GM18868 (cell line): Measurements from ENCODE around the gene CYFIP2.

Experiments
- ATAC-seq: cut with Tn5 transposase; IDR thresholded peaks from one replicate; pipeline ENCODE4 v1.9.1; 2021; ENCODE audit warnings: mild to moderate bottlenecking, moderate library complexity; ENCODE audit not compliant: unreplicated experiment

Gene CYFIP2

DNA sequence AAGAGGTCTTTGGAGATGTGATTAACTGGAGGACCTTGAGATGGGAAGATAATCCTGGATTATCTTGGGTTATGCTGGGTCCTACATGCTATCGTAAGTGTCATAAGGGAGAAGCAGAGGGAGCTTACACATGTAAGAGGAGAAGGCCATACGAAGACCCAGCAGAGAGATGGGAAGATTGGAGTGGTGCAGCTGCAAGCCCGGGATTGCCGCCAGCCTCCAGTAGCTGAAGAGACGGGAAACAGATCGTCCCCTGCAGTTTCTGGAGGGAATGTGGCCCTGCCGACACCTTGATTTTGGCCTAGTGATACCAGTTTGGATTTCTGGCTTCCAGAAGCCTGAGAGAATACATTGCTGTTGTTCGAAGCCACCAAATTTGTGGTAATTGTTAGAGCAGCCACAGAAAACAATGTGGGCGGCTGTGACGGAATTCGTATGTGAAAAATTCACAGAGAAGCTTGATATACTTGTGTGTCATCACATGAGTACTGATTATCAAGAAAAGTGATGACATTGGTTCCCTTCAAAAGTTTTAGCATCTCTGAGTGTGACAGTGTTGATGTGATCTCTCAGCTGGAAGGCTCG lies 86.9 kb downstream of the CYFIP2 start:
- ATAC-seq, result no peak

DNA sequence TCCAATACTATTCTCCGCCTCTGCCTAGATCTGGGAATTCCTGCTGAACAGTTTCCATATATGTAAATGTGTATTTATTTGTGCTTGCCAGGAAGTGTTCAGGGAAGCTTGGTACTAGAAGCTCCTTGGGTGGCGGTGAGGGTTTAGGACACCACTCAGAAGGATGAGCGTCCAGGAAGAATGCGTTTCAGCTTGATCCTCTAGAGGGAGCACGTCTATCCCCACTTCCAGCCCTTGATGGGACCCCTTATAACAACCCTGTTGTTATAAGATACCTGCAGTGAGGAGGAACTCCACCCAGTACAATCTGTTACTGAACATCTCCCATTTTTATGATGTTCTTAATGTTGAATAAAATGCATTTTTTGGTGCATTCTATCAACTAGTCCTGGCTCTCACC lies 88.9 kb downstream of the CYFIP2 start:
- ATAC-seq, result no peak

GRCh38 chr5:157356576-157356975 lies 90.7 kb downstream of the CYFIP2 start:
- ATAC-seq, result no peak

DNA sequence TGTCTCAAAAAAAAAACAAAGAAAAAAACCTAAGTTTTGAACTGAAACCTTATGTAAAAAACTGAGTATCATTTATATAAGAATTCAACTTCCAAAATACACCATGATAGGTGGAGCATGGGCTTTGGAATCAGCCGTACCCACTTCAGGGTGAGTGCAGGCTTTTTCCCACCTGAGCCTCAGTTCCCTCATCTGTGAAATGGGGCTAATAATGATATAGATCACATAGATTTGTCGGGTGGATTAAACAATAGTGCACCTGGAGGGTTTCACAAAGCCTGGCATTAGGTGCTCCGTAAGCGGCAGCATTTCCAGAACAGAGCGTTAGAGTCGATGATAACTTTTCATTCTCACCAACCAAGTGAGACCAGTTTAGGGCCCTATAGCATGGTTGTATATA lies 91.9 kb downstream of the CYFIP2 start:
- ATAC-seq, result no peak

DNA sequence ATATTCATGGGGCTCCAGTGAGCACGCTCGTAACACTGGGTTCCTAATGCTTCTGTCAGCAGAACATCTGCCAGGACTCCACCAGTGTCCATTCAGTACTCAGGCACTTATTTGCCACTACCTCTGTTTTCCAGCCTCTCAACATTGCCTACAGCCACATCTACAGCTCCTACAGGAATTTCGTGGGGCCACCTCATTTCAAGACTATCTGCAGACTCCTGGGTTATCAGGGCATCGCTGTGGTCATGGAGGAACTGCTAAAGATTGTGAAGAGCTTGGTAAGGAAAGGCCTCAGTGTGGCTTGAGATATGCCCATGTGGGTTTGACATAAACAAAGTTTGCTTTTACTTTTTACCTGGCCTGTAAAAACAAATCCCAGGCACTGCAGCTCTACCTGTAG lies 92.9 kb downstream of the CYFIP2 start:
- ATAC-seq, result no peak

DNA sequence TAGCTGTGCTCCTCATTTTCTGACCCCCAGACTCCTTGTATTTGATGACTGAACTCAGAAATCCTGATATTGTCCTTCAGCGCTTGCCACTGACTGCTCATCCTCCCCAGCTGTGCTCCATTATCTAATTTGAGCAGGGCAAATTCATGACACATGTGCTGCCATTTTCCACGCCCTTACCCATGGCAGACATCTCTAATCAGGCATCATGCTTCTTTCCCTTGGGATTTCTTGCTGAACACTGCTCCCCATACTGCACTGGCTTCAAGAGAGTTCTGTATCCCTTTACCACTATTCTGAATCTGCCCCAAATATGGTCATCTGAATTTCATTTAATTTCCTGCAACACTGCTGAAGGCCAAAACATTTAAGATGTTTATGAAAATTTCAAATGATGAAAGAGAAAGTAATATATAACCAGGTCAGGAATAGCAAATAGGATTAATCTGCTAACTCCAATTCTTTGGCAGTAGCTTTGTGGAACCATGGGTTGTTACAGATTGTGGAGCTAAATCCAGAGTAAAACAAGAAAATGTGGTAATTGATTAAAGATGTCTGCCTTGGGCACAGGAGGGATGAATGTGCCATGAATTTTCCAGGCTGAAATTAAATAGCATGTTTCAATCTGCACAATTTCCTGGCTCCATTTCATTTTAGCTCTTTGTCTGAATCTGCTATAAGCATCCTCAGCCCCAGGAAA lies 93.6 kb downstream of the CYFIP2 start:
- no peak for ATAC-seq

DNA sequence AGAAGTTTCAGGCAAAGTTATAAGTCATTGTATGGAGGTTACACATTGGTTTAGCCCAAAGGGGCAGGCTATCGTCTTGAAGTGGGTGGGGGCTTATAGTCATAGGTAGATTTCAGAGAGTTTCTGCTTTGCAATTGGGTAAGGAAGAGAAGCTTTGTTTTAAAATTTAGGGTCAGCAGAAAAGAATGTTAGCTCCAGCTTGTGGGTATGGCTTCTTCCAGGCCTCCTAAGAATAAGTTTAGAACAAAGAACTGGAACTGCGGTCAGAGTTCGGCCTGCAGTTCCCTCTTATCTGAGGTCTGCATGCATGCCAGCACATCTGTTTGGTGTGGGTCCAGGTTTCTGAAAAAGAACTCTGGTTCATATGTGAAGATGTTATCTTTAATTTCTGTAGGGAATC lies 96.1 kb downstream of the CYFIP2 start:
- ATAC-seq, result no peak

DNA sequence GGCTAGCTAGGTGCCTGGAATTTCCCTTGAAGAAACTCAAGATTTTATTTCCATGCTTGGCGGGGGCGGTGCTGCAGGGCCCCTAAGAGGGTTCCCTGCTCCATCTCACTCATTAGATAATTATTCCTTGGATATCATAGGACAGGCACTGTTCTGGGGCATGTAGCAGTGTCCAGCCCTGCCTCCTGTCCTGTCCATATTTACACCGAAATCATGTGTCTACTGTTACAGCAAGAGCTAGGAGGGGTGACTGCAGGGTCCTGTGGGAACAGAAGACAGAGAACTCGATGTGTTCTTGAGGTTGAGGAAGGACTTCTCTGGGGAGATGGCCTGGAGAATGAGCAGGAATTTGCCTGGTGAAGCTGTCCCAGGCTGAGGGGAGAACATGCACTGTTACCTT lies 96.6 kb downstream of the CYFIP2 start:
- no peak for ATAC-seq

- no peak for ATAC-seq
Measured at GRCh38 chr5:157362982-157363381, 97.1 kb downstream of the CYFIP2 start.

GRCh38 chr5:157365732-157366131 lies 99.8 kb downstream of the CYFIP2 start:
- ATAC-seq, result no peak

- ATAC-seq, result no peak
Measured at GRCh38 chr5:157366741-157367674, 101.1 kb downstream of the CYFIP2 start.

GRCh38 chr5:157369507-157369906 lies 103.6 kb downstream of the CYFIP2 start:
- ATAC-seq, result no peak

DNA sequence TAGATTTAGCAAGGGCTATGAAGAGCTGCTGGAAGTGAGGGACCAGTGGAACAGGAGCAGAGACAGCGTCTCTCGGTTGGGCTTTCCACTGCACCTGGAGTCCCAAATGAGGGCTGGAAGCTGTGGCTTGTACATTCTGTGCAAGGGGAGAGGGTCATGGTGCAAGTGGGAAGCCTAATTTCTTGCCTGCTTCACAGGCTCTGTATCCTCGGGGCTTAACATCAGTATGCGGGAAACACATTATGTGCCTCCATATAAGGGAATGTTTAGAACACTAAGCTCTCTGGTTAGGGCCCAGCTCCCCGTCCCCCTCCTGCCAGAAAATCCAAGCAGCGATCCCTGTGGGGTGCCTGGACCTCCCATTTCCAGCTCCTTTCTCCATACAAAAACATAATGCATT lies 105.0 kb downstream of the CYFIP2 start:
- no peak for ATAC-seq

- no peak for ATAC-seq
Measured at GRCh38 chr5:157371655-157372471, 105.9 kb downstream of the CYFIP2 start.

DNA sequence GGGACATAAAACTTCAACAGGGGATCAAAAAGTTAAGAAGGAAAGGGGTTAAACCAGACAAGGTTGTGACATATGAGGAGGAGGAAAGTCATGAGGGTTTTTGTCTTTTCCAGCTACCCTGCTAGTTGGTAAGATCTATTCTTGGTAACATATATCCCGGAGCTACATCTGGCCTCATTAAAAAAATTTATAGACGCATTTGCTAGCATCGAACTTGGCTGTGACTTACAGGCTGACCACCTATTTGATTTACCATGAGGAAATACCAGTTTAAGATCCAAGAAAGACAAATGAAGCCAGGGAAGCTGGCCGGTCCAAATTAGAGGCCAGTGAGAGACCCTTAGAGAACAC lies 106.5 kb downstream of the CYFIP2 start:
- no peak for ATAC-seq

GRCh38 chr5:157378509-157378908 lies 112.6 kb downstream of the CYFIP2 start:
- ATAC-seq, result no peak

GRCh38 chr5:157379983-157380382 lies 114.1 kb downstream of the CYFIP2 start:
- no peak for ATAC-seq

DNA sequence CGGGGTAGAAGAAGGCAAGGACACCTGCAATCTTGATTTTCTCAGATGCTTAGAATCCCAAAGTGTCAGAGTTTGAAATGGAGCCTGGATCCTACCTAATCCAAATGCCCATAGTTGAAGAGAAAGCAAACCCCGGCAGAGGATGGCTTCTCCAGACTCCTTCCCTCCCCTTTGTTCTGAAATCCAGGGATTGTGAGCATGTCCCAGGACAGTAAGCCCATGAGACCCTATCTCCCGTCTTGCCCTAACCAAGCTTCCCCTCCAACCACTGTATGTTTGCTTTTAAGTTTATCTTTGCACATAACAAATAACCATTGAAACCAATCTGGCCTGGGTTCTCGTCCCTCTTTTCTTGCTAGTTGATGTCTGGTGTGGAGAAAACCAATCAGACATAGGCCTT lies 115.8 kb downstream of the CYFIP2 start:
- ATAC-seq, result no peak

GRCh38 chr5:157382996-157383800 lies 117.3 kb downstream of the CYFIP2 start:
- ATAC-seq, result no peak

DNA sequence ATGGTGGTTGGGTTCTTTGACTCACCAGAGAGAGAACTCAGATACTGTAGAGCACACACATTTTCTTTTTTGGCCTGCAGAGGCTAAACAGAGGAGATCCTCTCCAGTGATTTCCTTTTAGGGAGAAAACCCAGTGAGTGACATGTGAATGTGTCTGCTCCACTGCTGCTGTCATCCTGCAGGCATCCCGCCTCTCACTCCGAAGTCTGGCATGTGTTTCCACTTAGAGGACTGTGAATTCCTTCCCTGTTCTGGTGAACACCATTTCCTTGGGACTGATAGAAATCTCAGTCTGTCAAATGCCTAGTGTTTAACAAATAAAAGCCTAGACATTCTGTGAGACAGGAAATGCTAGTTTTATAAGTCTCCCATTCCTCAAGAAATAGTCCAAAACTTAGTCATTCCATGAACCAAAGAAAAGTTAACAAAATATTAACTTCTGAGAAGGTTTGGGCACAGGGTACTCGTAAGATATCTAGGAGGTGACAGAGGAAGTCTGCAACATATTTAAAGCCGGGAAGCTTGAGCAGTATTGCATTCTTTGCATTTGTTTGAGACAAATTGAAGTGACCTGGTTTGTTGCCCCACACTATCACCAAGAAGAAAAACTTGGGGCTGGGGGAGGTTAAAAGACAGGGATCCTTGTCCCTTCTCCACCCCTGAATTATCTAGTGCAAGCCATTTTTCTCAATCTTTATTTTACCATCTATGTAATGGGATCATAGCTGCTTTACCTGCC lies 119.2 kb downstream of the CYFIP2 start:
- ATAC-seq, result no peak
